Measurements from ENCODE around the gene PNP. TPM values are rescaled to one million over a fixed set of nuclear protein-coding genes. Genes with fewer than 3 reads are reported as not detected.

The PNP gene
- total and polyA plus RNA-seq, 9 donors: 3.4 to 23.0 (median 7.5) TPM

GRCh38 chr14:20482382-20482781 lies 13.2 kb downstream of the PNP start:
- no peak for TF ChIP-seq POLR2A (IDR thresholded peaks at IDR 0.05)
- TF ChIP-seq, protein P1, sequence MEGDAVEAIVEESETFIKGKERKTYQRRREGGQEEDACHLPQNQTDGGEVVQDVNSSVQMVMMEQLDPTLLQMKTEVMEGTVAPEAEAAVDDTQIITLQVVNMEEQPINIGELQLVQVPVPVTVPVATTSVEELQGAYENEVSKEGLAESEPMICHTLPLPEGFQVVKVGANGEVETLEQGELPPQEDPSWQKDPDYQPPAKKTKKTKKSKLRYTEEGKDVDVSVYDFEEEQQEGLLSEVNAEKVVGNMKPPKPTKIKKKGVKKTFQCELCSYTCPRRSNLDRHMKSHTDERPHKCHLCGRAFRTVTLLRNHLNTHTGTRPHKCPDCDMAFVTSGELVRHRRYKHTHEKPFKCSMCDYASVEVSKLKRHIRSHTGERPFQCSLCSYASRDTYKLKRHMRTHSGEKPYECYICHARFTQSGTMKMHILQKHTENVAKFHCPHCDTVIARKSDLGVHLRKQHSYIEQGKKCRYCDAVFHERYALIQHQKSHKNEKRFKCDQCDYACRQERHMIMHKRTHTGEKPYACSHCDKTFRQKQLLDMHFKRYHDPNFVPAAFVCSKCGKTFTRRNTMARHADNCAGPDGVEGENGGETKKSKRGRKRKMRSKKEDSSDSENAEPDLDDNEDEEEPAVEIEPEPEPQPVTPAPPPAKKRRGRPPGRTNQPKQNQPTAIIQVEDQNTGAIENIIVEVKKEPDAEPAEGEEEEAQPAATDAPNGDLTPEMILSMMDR (IDR thresholded peaks at IDR 0.05): no peak
- TF ChIP-seq EP300 (IDR thresholded peaks at IDR 0.05): no peak
- H3K9me3 ChIP-seq: no peaks in the 10 kb centered on the region
- no peaks in the 10 kb centered on the region for H3K27me3 ChIP-seq
- WGBS, 3 donors: 55 to 69% (median 57%) methylated on average over 5 of the region's 5 CpGs
- no peak overlapping the region for H3K4me3 ChIP-seq
- no peak overlapping the region for H3K27ac ChIP-seq
- no peak for DNase-seq
- H3K36me3 ChIP-seq: no peaks in the 10 kb centered on the region
- intact Hi-C loops (cut with DNase I): no loop called here
- H3K4me1 ChIP-seq (ENCODE audit: insufficient read depth): no peaks in the 10 kb centered on the region

DNA sequence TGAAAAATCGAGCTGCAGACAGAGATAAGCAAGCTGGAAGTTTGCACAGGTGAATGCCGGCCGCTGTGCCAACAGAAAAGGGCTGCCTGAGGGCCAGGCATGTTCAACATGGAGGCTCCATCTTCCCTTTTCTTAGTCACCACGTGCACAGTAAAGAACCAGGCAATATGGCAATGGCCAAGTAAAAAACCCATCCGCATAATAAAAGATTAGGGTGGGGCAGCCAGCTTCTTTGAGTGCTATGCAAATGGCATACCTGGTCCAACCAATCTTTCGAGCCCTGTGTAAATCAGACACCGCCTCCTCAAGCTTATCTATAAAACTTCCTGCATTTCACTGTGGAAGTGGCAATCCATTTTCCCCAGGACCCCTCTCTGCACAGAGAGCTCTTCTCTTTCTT lies 16.7 kb downstream of the PNP start:
- no peak overlapping the region for H3K4me3 ChIP-seq
- 55 to 65% (median 58%) methylated on average over 7 of the region's 7 CpGs for WGBS, 3 donors
- no peaks in the 10 kb centered on the region for H3K4me1 ChIP-seq (ENCODE audit: insufficient read depth)
- no peaks in the 10 kb centered on the region for H3K9me3 ChIP-seq
- intact Hi-C loops (cut with DNase I): no loop called here
- TF ChIP-seq POLR2A (IDR thresholded peaks at IDR 0.05) (no peak), EP300 (IDR thresholded peaks at IDR 0.05) (no peak)
- TF ChIP-seq, protein P1 (IDR thresholded peaks at IDR 0.05): no peak
- no peaks in the 10 kb centered on the region for H3K27me3 ChIP-seq
- no peak for DNase-seq
- no peaks in the 10 kb centered on the region for H3K36me3 ChIP-seq
- no peak overlapping the region for H3K27ac ChIP-seq

DNA sequence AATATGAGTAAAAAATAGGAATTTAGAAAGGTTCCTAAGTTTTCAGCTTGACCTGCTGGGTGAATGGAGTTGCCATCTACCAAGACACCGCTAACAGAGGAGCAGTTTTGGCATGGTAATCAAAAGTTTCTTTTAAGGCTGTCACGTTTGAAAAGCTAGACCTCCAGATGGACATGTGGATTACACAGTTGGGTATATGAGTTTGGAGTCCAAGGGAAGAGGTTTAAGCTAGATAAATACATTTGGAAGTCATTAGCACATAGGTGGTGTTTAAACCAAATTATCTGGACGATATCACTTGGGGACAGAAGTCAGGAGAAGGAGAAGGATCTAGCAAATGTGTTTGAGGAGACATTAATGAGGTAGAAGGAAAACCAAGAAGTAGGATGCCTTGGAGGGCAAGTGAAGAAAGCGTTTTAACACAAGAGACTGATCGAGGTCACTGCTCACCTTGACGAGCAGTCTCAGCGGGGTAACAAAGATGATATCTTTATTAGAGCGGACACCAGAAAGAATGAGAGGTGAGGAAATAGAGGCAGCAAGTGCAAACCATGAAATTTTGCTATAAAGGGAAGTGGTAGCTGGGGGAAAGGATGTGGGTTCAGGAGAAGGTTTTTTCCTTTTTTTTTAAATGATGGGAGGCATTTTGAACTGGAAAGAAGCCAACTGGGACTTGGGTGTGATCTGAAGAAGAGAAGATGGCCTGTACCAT lies 17.6 kb downstream of the PNP start:
- no peak for DNase-seq
- WGBS, 3 donors: 78 to 80% (median 80%) methylated on average over 8 of the region's 8 CpGs
- intact Hi-C loops (cut with DNase I): no loop called here
- Histone ChIP-seq H3K9me3 (no peaks in the 10 kb centered on the region), H3K27ac (no peak overlapping the region), H3K36me3 (no peaks in the 10 kb centered on the region), H3K4me1 (ENCODE audit: insufficient read depth) (no peaks in the 10 kb centered on the region), H3K27me3 (no peaks in the 10 kb centered on the region), H3K4me3 (no peak overlapping the region)
- TF ChIP-seq, protein P1 (IDR thresholded peaks at IDR 0.05): no peak
- TF ChIP-seq EP300 (IDR thresholded peaks at IDR 0.05) (no peak), POLR2A (IDR thresholded peaks at IDR 0.05) (no peak)

DNA sequence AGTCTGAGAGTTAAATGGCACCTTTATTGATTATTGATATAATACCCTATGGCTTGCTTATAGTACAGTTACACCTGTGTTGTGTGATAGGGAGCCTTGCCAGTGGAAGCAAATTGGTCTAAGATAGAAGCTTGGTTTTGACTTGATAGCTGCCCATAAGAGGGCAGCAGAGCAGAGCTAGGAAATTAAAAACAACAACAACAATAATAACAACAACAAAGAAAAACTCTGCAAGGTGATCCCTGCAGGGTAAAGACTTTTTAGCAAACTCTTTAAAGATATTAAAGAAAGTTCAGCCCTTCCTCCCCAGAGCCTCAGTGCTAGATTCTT lies 18.2 kb downstream of the PNP start:
- intact Hi-C loops (cut with DNase I): no loop called here
- no peak for DNase-seq
- H3K9me3 ChIP-seq: no peaks in the 10 kb centered on the region
- TF ChIP-seq, protein P1 (IDR thresholded peaks at IDR 0.05): no peak
- TF ChIP-seq POLR2A (IDR thresholded peaks at IDR 0.05) (no peak), EP300 (IDR thresholded peaks at IDR 0.05) (no peak)
- H3K27ac ChIP-seq: no peak overlapping the region
- no peak overlapping the region for H3K4me3 ChIP-seq
- no peaks in the 10 kb centered on the region for H3K27me3 ChIP-seq
- no peaks in the 10 kb centered on the region for H3K36me3 ChIP-seq
- H3K4me1 ChIP-seq (ENCODE audit: insufficient read depth): no peaks in the 10 kb centered on the region
